ENCODE results near the gene SEPTIN6. TPM values are rescaled to one million over a fixed set of nuclear protein-coding genes. Genes with fewer than 3 reads are reported as not detected.

The SEPTIN6 gene
- total RNA-seq, 2 experiments from 2014 or later, result 137 to 142 TPM

- ChIA-PET POLR2A (interaction anchor here (0.5 to 2.8 kb wide), 2 partner anchors 31 to 89 kb away, joined by 8 to 15 read pairs; partner anchors contain the start of gene NKRF), CTCF (interaction anchor here (0.8 to 1.2 kb wide), 2 partner anchors 10 to 35 kb away, joined by 3 to 4 read pairs; no protein-coding TSS in a partner anchor)
Measured at GRCh38 chrX:119694601-119695534, 1.9 kb upstream of the SEPTIN6 start.

DNA sequence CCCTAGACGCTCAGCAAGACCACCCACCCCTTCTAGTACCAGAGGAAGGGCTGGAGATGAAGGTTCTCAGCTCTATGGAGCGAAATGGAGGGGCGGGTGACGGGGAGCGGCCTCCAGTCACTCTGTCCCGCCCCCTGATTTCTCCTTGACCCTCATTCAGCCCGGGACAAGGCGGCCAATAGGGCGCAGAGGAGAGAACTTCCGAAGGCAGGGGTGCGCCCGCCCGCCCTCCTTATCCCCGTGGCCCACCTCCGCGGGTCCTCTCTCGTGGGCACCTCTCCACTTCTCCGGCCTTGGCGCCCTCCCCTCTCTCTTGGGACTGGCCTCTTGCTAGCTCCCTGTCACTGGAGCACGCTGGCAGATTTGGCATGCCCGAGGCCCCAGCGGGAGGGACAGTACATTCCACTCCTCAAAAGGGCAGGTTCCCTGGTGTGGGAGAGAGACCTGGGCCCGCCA, 1.1 kb upstream of the SEPTIN6 start:
- POLR2A ChIA-PET, result interaction anchor here (1.3 to 4.3 kb wide), 6 partner anchors 11 to 120 kb away, joined by 4 to 38 read pairs (median 18); partner anchors contain the start of genes NKRF and RPL39
- CTCF ChIA-PET, result interaction anchor here (0.6 to 1.0 kb wide), 4 partner anchors 9 to 179 kb away, joined by 3 read pairs; no protein-coding TSS in a partner anchor

- ChIA-PET CTCF (interaction anchor here (1.5 to 2.7 kb wide), 3 partner anchors 10 to 36 kb away, joined by 4 to 10 read pairs (median 5); no protein-coding TSS in a partner anchor), POLR2A (interaction anchor here (0.6 to 4.3 kb wide), 17 partner anchors 10 to 118 kb away, joined by 3 to 38 read pairs (median 4); partner anchors contain the start of genes NKRF, RPL39 and SOWAHD)
Measured at GRCh38 chrX:119692191-119693039, 553 bp downstream of the SEPTIN6 start.

- CTCF ChIA-PET, result interaction anchor here (0.6 to 2.7 kb wide), 4 partner anchors 9 to 131 kb away, joined by 3 to 10 read pairs (median 4); no protein-coding TSS in a partner anchor
- POLR2A ChIA-PET, result interaction anchor here (0.6 to 4.3 kb wide), 12 partner anchors 8 to 167 kb away, joined by 3 to 38 read pairs (median 6); partner anchors contain the start of genes NKRF and RPL39
Measured at GRCh38 chrX:119690921-119691716, 1.8 kb downstream of the SEPTIN6 start.

DNA sequence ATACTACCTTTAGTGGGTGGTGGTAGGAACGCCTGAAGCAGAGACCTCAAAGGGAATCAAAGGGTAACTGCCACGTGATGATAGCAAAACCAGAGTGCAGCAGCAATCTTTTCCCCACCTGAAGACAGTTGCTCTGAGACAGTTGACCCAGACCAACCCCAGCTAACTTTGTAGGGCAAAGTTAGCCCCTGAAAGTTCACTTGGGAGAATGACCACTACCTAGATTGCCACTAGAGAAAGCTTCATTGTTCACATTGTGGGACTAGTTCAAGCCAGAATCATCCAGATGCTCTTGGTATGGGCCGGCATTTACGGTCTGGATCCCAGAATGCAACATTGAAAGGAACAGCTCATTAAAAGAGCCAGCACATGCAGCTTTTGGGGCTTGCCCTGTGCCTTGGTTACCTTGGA, 4.1 kb downstream of the SEPTIN6 start:
- ChIA-PET CTCF (interaction anchor here (0.7 kb wide), 1 partner anchor 41 kb away, joined by 4 read pairs; no protein-coding TSS in a partner anchor), POLR2A (interaction anchor here (0.8 to 1.2 kb wide), 3 partner anchors 10 to 114 kb away, joined by 3 to 4 read pairs (median 3); no protein-coding TSS in a partner anchor)

DNA sequence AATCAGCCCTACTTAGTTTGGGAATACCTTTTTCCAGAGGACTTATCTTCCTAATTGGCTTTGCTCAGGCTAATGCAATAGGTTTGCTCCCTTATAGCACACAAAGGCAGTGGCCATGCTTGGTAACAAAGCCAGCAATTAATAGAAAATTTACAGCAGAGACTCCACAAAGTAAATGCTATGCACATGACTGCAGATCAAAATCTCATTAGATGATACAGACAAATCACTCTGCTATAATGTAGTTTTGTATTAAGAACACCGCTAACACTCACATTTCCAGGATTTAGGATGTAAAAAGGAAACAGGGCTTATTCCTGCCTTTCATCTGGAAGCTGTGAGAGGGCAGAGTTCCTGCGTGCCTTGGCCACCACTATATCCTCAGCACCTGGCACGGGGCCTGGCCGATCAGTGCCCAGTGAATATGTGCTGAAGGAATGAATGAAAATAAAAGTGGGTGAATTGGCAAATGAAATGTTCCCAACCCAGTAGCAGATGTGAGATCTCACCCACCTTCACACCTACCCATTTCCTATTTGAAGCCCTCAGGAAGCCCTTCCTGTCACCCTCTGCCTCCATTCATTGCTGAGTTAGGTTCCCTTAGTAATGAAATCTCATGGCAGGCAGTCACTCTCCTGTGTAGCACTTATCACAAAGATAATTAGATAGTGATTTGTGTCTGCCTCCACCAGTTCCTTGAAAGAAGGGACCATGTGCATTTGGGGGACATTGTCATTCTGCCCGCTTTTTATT, 5.1 kb downstream of the SEPTIN6 start:
- ChIA-PET POLR2A (interaction anchor here (0.7 kb wide), 1 partner anchor 73 kb away, joined by 5 read pairs; no protein-coding TSS in a partner anchor), CTCF (no interaction called here)

GRCh38 chrX:119686087-119686691, 6.8 kb downstream of the SEPTIN6 start:
- CTCF ChIA-PET, result no interaction called here

GRCh38 chrX:119685225-119686066, 7.5 kb downstream of the SEPTIN6 start:
- POLR2A ChIA-PET, result interaction anchor here (0.5 to 1.7 kb wide), 5 partner anchors 16 to 99 kb away, joined by 3 to 5 read pairs (median 3); no protein-coding TSS in a partner anchor

More at GRCh38 chrX:119686087-119686691, 6.8 kb downstream of the SEPTIN6 start:
- POLR2A ChIA-PET, result interaction anchor here (0.6 to 1.7 kb wide), 4 partner anchors 38 to 99 kb away, joined by 3 to 5 read pairs (median 3); no protein-coding TSS in a partner anchor

DNA sequence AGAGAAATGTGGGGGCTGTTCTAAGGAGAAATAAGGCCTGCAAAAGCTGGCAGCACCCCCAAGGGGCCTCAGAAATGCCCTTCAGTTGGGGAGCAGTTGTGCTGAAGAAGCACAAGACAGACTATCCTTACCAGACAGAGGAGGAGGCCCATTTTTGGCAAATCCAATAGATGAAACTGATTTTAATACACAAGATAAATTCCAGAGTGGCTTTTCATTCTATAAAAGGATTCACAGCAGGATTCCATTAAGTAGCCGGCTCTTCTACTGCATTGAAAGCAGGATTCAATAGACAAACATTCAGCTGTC, 8.1 kb downstream of the SEPTIN6 start:
- POLR2A ChIA-PET, result interaction anchor here (0.5 to 1.7 kb wide), 3 partner anchors 17 to 100 kb away, joined by 3 to 5 read pairs (median 4); no protein-coding TSS in a partner anchor
- CTCF ChIA-PET, result interaction anchor here (0.9 to 1.1 kb wide), 4 partner anchors 9 to 102 kb away, joined by 3 to 4 read pairs (median 3); no protein-coding TSS in a partner anchor

More at GRCh38 chrX:119685225-119686066, 7.5 kb downstream of the SEPTIN6 start:
- CTCF ChIA-PET, result interaction anchor here (0.9 to 1.1 kb wide), 4 partner anchors 8 to 102 kb away, joined by 3 to 4 read pairs (median 3); no protein-coding TSS in a partner anchor

DNA sequence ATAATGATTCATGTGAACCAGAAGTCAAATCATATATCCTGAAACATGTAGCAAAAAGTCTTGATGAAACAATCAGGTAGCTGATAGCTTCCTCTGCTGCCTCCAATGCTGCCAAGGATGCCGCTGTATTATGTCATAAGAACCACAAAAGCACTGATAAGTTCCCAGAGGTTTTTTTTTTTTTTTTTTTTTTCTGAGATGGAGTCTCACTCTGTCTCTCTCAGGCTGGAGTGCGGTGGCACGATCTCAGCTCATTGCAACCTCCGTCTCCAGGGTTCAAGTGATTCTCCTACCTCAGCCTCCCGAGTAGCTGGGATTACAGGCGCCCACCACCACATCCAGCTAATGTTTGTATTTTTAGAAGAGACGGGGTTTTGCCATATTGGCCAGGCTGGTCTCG, 8.7 kb downstream of the SEPTIN6 start:
- ChIA-PET POLR2A (interaction anchor here (1.7 kb wide), 1 partner anchor 37 kb away, joined by 5 read pairs; no protein-coding TSS in a partner anchor), CTCF (interaction anchor here (0.9 to 1.1 kb wide), 3 partner anchors 11 to 101 kb away, joined by 3 to 4 read pairs (median 3); no protein-coding TSS in a partner anchor)

DNA sequence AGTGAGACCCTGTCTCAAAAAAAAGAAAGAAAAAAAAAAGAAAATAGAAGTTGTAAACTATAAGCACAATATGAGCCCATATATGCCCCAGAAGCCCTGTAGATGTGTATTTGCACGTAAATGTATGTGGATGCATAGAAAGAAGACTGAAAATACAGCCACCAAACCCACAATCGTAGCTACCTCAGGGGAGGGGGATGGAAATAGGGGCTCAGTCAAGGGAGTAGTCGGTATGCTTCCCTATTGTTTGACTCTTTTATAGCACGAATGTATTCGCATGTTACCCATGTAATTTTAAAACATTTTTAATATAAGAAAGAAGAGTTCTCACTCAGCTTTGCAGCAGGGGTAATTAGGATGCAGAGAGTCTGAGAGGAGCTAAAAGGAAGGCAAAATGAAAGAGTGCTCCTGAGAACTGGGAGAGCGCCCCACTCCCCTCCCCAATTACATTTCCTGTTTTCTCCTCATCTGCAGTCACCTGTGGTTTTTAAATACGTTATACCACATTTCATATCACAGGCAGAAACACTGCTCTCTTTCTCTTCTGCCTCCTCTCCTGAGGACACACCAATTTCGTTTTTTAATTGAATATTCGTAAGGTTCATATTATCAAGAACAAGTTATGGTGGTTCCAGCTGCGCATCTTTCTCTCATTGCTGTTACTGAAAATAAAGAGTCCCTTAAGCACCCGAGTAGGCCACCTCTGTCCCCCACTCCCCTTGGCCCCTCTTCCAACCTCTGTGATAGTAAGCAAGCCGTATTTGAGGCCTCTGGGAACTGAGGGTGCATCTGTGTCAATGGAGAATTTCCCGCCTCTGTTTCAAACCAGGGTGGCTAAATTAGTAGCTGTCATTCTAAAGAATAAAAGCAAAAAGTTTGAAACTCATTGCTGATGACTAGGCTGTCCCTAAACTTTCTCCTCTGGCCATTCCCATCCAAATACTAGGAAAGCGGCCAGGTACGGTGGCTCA, 10.7 kb downstream of the SEPTIN6 start:
- ChIA-PET CTCF (interaction anchor here (2.7 kb wide), 1 partner anchor 10 kb away, joined by 10 read pairs; the partner anchor contains the start of gene SEPTIN6), POLR2A (interaction anchor here (0.7 to 2.3 kb wide), 3 partner anchors 8 to 19 kb away, joined by 3 to 25 read pairs (median 6); partner anchors contain the start of gene SEPTIN6)

GRCh38 chrX:119677654-119677981, 15.3 kb downstream of the SEPTIN6 start:
- ChIA-PET POLR2A (interaction anchor here (0.9 to 2.5 kb wide), 2 partner anchors 14 to 28 kb away, joined by 3 to 28 read pairs; partner anchors contain the start of gene SEPTIN6), CTCF (interaction anchor here (1.1 kb wide), 1 partner anchor 29 kb away, joined by 3 read pairs; no protein-coding TSS in a partner anchor)

DNA sequence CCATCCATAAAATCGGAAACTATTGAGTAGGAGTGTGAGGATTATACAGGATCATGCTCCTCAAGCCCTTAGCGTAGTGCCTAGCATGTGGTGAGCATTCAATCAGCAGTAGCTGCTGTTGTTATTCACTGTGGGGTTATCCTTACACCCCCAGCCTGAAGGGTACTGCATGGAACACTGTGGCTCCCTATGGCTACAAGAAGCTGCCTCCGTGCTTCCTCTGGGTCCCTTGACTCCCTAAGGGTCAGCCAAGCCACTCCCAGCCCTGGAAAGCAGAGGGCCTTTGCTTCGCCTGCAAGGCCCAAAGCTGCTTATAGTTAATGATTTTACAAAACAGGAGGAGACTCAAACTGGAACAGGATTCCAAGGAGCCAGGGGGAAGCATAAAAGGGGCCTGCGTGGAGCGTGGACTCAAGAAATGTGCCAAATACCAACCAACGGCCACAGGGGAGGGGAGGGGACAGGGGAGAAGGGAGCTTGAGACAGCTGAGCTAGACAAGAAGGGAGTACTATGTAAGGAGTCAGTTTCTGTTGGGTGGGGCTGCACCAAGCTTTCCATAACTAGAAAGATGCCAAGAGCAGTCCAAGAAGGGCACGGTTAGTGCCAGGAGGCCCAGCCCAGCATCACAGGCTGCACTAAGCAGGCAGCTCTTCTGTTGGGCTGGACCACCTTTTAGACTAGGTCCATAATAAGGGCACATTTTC, 15.9 kb downstream of the SEPTIN6 start:
- ChIA-PET POLR2A (interaction anchor here (0.7 to 2.5 kb wide), 3 partner anchors 15 to 81 kb away, joined by 3 to 28 read pairs (median 4); partner anchors contain the start of genes SEPTIN6 and SOWAHD), CTCF (interaction anchor here (1.1 kb wide), 1 partner anchor 28 kb away, joined by 3 read pairs; no protein-coding TSS in a partner anchor)
